HepG2 (cell line): ENCODE results near the gene IPO13. TPM values are rescaled to one million over a fixed set of nuclear protein-coding genes. Genes with fewer than 3 reads are reported as not detected.

Experiments used
- ARID3A ChIP-seq: IDR thresholded peaks from 2 replicates; pipeline ENCODE4 v1.6.1; 2012; ENCODE audit warnings: low read depth, low read length, improper control_type of control experiment
- BCL3 ChIP-seq: sonication (generic); formaldehyde crosslinking; IDR thresholded peaks from 2 replicates; pipeline ENCODE4 v1.5.1; 2020; ENCODE audit warnings: mild to moderate bottlenecking, missing genetic modification reagents, moderate library complexity
- E2F1 ChIP-seq: sonication (generic); formaldehyde crosslinking; IDR thresholded peaks from 2 replicates; pipeline ENCODE4 v1.5.0; 2020; ENCODE audit warnings: missing genetic modification reagents
- HOXD1 ChIP-seq: sonication (generic); formaldehyde crosslinking; IDR thresholded peaks from 2 replicates; pipeline ENCODE4 v1.5.0; 2020; ENCODE audit warnings: missing genetic modification reagents
- IKZF5 ChIP-seq: IDR thresholded peaks from 2 replicates; pipeline ENCODE4 v1.6.1; 2018; ENCODE audit warnings: missing genetic modification reagents, mild to moderate bottlenecking, missing compliant biosample characterization
- KAT7 ChIP-seq: IDR thresholded peaks from 2 replicates; pipeline ENCODE4 v1.6.1; 2018; ENCODE audit warnings: borderline replicate concordance, missing compliant biosample characterization
- PLRG1 ChIP-seq: fragments of 450-650 bp; conservative IDR thresholded peaks from 2 replicates; pipeline ENCODE4 v1.6.1; 2016
- PRDM15 ChIP-seq: sonication (generic); formaldehyde crosslinking; IDR thresholded peaks from 2 replicates; pipeline ENCODE4 v1.4.0; 2020; ENCODE audit warnings: missing genetic modification reagents
- RXRB ChIP-seq: IDR thresholded peaks from 2 replicates; pipeline ENCODE4 v1.6.1; 2016; ENCODE audit warnings: borderline replicate concordance, missing genetic modification reagents, missing compliant biosample characterization
- ZBTB14 ChIP-seq: sonication (generic); formaldehyde crosslinking; IDR thresholded peaks from 2 replicates; pipeline ENCODE4 v1.4.0; 2020; ENCODE audit warnings: missing genetic modification reagents
- ZNF556 ChIP-seq: sonication (generic); formaldehyde crosslinking; IDR thresholded peaks from 2 replicates; pipeline ENCODE4 v1.4.0; 2020; ENCODE audit warnings: mild to moderate bottlenecking, missing genetic modification reagents, borderline replicate concordance
- ZNF564 ChIP-seq: sonication (generic); formaldehyde crosslinking; IDR thresholded peaks from 2 replicates; pipeline ENCODE4 v1.8.1; 2023; ENCODE audit warnings: mild to moderate bottlenecking, missing genetic modification reagents
- ZNF670 ChIP-seq: sonication (generic); formaldehyde crosslinking; IDR thresholded peaks from 2 replicates; pipeline ENCODE4 v1.8.0; 2022; ENCODE audit warnings: mild to moderate bottlenecking, missing genetic modification reagents, borderline replicate concordance
- polyA plus RNA-seq, 8 experiments: library from polyadenylated mRNA; depleted of rRNA in 3 of 8; stranded (reverse) in 7 of 8; unstranded in 1 of 8; fragments of >200 nt; fragmentation: Illumina TruSeq in 4 of 8; extraction: Trizol in 4 of 8; gene quantifications; 2 replicates each; pipeline versions ENCODE4 v1.2.1 to v1.2.3, GENCODE V29; 2011 to 2016; ENCODE audit warnings: low read depth in 4 of 8, missing spikeins in 1 of 8, mixed read lengths in 1 of 8; ENCODE audit not compliant: insufficient read depth in 1 of 8
- total RNA-seq, 5 experiments: library from RNA; depleted of rRNA; stranded (reverse); fragments of >200 nt; fragmentation: Illumina TruSeq; extraction: Trizol; gene quantifications; 2 replicates each; pipeline ENCODE4 v1.2.3, GENCODE V29; 2016; ENCODE audit warnings: low read depth in 1 of 5

IPO13 gene
- total and polyA plus RNA-seq, 2 of the 13 experiments (the other 11 are each of a cell fraction or from before 2014, with no cell fraction given), result 12.9 to 15.6 TPM

- TF ChIP-seq PLRG1 (no peak), KAT7 (CRISPR knock-in tag) (no peak), IKZF5 (peak; percentile 26; the same call in 1 of the 2 replicates), ZNF670 (no peak), RXRB (CRISPR knock-in tag) (peak; percentile 37; the same call in 1 of the 2 replicates), ZBTB14 (CRISPR knock-in tag) (peak; percentile 65; the same call in 1 of the 2 replicates), HOXD1 (CRISPR knock-in tag) (no peak), ZNF564 (CRISPR knock-in tag) (0 out of 2 replicates have a peak, but pooled peaks have one; percentile 66), BCL3 (CRISPR knock-in tag) (0 out of 2 replicates have a peak, but pooled peaks have one; percentile 28), ZNF556 (CRISPR knock-in tag) (peak; percentile 64; the same call in 1 of the 2 replicates), ARID3A (no peak), E2F1 (no peak), PRDM15 (CRISPR knock-in tag) (0 out of 2 replicates have a peak, but pooled peaks have one; percentile 7)
Observed at GRCh38 chr1:43979528-43980254, 32.9 kb downstream of the IPO13 start (continued).
